NCI-H446 treated with DMSO at 0.1 percent for 48 hours (cell line): ENCODE measurements around the gene TAS1R3.

ENCODE experiments used
- DNase-seq: peaks from one replicate; lab custom pipeline; 2025; lab: John Stamatoyannopoulos, UW

TAS1R3 gene

DNA sequence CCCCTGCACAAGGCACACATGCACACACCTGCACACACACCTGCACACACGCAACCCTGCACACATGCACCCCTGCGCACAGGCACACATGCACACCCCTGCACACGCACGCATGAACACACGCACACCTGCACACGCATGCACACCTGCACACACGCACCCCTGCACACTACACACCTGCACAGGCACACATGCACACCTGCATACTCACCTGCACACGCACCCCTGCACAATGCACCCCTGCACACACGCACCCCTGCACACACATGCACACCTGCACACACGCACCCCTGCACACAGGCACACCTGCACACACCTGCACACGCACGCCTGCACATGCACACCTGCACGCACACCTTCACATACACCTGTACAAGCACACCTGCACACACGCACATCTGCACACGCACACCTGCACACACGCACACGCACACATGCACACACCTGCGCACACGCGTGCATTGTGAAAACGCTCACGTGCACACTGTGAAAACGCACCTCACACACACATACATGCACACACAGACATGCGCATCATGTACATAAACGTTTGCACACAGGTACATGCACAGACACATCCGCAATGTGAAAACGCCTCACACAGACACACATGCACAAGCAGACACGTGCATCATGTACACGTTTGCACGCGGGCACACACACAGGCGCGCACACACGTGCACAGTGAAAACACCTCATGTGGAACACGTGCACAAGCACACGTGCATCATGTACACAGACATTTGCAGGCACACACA, 9.9 kb downstream of the TAS1R3 start:
- DNase-seq = no peak

DNA sequence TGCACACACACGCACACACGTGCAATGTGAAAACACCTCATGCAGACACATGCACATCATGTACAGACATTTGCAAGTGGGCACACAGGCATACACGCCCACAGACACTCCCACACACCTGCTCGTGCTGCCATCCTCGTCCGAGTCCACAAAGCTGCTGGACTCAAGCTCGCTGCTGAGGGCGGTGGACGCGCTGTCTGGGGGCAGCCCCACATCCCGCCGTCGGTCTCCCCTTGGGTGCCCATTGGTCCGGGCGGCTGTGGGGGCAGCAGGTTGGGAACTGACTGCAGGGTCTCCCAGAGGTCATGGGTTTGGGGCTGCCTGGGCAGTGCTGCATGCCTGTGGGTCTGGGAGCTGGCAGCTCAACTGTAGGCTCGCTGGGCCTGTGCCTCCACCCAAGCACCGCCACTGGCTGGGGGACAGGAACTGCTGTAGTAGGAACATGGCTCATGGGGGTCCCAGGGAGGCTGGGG, 10.5 kb downstream of the TAS1R3 start:
- DNase-seq = no peak

DNA sequence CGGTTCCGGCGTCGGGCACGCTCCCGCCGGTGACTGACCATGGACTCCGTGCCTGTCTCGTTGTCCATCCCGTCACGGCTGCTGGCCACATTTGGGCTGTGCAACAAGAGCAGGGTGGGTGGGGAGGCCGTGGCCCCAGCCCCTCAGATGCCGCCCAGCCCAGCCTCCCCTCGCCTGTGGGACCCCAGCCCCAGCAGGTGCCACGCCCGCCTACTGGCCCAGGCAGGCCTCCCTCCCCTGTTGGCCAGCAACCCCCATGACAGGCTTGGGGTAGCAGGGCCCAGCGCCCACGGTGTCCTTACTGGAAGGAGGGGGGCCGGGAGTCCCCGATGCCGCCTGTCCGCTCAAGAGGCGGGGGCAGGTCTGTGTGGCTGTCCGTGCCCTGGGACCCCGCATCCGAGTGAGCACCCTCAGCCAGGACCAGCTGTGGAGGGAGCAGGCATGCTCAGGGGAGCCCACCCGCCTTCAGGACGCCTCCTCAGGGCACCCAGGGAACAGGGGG, 11.0 kb downstream of the TAS1R3 start:
- no peak for DNase-seq

DNA sequence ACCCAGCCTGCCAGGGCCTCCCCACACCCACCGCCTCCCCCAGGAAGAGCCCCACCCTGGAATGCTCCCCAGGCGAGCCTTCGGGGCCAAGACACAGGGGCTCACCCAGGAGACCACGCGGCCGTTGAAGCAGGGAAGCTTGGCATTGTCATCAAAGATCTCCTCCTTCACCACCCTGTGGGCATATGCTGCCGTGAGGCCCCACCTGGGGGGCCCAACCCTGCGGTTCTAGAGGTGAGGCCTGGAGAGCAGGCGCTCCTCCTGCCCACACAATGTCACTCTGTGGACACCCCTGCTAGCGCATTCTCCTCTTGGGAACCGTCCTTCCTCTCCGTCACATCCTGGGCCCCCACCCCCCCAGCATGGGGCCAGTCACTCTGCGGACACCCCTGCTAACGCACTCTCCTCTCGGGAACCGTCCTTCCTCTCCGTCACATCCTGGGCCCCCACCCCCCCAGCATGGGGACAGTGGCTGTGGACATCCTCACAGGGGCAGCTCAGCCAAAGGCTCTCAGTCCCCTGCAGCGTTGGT, 11.6 kb downstream of the TAS1R3 start:
- no peak for DNase-seq

DNA sequence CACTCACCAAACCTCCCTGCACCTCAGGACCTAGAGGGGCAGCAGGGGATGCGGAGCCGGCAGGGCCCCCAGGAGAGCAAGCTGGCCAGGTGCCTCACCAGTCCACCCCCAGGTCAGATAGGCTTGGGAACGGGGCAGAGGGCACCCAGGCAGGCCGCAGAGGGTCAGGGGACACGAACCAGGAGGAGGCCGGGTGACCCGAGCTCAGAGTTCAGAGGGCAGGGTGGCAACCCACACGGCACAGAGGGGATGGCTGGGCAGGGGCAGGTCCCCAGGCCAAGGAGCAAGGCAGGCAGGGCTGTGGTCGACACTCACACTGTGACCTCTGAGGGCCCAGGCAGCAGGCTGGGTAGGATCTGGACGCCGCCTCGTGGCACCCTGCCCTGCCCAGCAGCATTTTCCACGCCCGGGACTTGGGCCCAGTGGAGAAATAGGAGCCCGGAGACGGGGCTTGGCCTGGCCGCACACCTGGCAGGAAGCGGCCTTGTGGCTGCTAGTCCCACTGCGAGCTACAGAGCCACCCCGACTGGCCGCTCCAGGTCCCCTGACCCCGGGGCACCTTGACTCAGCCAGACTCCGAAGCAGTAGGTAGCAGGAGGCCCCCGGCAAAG, 12.8 kb downstream of the TAS1R3 start:
- no peak for DNase-seq

- no peak for DNase-seq
Observed at GRCh38 chr1:1344655-1345361, 13.7 kb downstream of the TAS1R3 start.

GRCh38 chr1:1345384-1345783, 14.3 kb downstream of the TAS1R3 start:
- DNase-seq = no peak

GRCh38 chr1:1345860-1346500, 14.9 kb downstream of the TAS1R3 start:
- DNase-seq = no peak

DNA sequence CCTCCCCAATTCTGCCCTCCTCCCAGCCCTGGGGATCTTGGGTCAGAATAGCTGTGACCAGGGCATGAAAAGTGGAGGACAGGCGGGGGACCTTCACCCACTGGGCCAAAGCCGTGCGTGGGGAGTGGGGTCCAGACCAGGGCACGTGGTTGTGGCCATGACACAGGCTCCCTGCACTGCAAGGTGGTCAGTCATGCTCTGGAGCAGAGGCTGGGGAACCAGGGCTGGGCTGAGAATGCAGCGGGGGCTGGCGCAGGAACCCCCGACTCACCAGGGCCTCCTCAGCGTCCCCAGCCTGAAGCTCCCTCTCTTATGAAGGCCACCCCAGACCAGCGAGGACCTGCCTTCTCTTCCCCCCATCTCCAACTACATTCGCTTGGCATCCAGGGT, 15.4 kb downstream of the TAS1R3 start:
- DNase-seq = no peak

- no peak for DNase-seq
Observed at GRCh38 chr1:1347026-1347595, 16.0 kb downstream of the TAS1R3 start.

DNA sequence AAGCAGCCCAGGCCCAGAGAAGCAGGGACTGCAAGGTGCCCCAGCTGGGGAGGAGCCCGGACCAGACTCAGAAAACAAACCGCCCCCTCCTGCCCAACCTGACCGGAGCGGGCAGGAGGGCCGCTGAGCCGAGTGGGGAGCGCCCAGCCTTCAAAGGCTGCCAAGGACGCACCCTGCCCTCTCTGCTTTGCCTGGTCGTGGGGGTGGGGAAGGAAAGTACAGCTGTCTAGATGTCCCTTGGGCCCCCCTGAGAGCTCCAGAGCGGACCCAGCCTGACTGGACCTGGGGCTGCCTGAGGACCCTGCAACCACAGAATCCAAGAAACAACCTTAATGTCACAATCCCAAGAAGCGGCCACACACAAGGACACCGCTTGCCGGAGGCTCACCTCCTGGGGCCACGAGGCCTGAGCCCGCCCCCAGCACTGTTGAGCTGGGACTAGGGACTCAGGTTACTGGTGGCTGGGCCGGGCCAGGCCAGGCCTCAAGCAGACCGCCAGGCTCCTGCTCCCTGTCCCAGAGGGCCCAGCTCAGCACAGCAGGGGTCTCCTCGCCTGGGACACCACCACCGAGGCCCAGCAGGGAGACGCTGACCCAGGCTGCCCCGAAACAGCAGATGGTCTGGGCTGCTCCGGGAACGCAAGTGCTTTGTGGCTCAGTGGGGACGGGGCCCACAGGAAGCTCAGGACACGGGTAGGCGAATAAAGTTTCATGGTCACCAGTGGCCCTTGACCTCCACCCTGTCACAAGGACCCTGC, 16.8 kb downstream of the TAS1R3 start:
- DNase-seq = no peak

GRCh38 chr1:1348420-1349255, 17.6 kb downstream of the TAS1R3 start:
- DNase-seq = no peak

- DNase-seq = no peak
Observed at GRCh38 chr1:1349256-1350012, 18.4 kb downstream of the TAS1R3 start, which contains the start of gene DVL1. TSS of gene DVL1 (minus strand) at chr1:1349418. CDS start at chr1:1349065, 353 bp downstream.

DNA sequence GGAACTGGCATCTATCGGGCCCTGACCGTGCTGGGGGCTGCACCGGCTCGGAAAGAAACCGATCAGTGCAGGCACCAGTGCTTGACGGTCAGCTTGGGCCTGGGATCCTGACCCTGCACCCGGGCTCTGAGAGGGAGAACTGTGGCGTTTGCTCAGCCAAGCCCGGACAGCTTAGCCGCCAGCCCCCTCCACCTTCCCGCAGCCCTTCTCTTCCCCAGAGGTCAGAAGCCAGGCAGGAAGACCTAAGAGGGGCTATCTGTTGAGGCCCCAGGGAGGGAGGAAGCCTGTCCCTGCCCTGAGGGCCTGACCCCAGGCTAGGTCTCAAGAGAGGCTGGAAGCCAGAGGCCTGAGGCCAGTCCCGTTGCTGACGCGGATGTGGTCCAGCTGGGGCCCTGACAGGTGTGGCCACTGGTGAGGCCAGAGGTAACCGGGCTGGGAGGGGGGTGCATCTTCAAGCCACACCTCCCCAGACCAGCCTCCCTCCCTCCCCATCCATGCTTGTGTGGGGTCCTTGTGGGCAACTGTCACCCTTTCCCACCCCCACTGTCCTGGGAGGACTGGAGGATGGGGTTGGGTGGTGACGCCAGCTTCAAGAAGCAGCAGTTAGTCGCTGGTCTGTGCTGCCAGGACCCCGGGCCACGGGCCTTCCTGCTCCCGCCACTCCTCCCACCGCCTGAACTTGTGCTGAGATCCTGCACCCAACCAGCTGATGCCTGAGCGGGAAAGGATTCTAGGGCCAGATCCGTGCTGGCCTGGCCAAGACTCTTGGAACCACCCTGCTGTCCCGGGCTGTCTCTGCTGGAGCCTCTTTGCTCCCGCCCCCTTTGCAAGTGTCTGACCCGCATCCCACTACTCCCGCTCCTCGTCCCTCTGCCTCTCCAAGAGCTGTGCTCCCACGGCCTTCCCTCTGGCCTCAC, 20.7 kb downstream of the TAS1R3 start:
- DNase-seq = no peak

- no peak for DNase-seq
Observed at GRCh38 chr1:1352786-1353388, 21.8 kb downstream of the TAS1R3 start.

DNA sequence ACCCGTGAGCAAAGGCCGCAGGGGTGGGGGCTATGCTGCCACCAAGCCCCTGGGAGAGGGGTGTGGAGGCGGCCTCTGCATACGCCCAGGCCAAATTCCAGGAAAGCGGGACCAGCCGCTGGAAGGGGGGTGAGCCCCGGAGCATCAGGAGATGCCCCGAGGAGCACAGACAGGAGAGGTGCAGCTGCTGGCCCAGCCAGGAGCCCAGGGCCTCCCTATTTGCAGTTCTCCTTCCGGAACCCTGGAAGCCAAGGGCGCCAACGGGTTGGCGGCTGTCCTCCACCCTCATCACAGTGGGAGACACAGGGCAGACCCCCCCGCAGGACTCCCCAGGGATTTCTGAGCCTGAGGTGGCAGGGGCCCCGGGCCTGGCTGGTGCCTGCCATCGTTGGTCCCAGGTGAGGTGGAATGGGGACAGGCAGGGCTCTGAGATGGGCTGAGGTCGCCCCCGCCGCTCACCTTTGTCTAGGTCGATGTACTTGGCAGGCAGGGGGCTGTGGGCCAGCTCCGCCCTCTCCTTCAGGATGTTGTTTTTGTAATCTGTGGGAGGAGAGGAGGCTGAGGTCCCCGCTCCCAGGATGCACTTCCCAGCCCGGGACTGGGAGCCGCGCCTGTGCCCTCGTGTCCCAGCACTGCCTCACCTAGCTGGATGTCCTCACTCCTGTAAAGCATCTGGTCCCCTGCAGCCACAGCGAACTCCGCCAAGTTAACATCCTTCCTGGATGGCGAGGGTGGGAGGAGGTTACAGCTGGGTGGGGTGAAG, 22.5 kb downstream of the TAS1R3 start:
- no peak for DNase-seq
